K562 (cell line): ENCODE data around the gene PI4K2A.

Source experiments
- NFE2L1 ChIP-seq: fragments of 450-650 bp; IDR thresholded peaks from 2 replicates; pipeline ENCODE4 v1.6.1; 2016; ENCODE audit warnings: missing genetic modification characterization, low read depth, mild to moderate bottlenecking, missing compliant biosample characterization, moderate library complexity, borderline replicate concordance
- PML ChIP-seq: IDR thresholded peaks from 2 replicates; pipeline ENCODE4 v1.6.1; 2012; ENCODE audit warnings: low read length, inconsistent platforms
- SMARCA5 ChIP-seq: fragments of 450-650 bp; IDR thresholded peaks from 2 replicates; pipeline ENCODE4 v1.6.1; 2016
- SMC3 ChIP-seq: conservative IDR thresholded peaks from 2 replicates; pipeline ENCODE4 v1.6.1; 2011; ENCODE audit warnings: low read depth, low read length, improper control_type of control experiment; ENCODE audit not compliant: insufficient read depth
- SRF ChIP-seq, 2 experiments: fragments of 250-450, 450-650 bp in 1 of 2; sonication (Bioruptor Pico) in 1 of 2; sonication (generic) in 1 of 2; formaldehyde crosslinking; IDR thresholded peaks; 2 replicates each; pipeline versions ENCODE4 v1.5.0 to v1.5.1; 2020 to 2022; ENCODE audit warnings: mild to moderate bottlenecking in 1 of 2, missing genetic modification reagents in 1 of 2
- USF2 ChIP-seq: sonication (generic); formaldehyde crosslinking; IDR thresholded peaks from 2 replicates; pipeline ENCODE4 v1.5.0; 2020; ENCODE audit warnings: missing genetic modification reagents
- ZFP91 ChIP-seq: sonication (generic); formaldehyde crosslinking; IDR thresholded peaks from 2 replicates; pipeline ENCODE4 v1.8.0; 2022; ENCODE audit warnings: mild to moderate bottlenecking, missing genetic modification reagents
- ZNF124 ChIP-seq: sonication (generic); formaldehyde crosslinking; IDR thresholded peaks from 2 replicates; pipeline ENCODE4 v1.8.1; 2022; ENCODE audit warnings: missing genetic modification reagents
- ZNF143 ChIP-seq: sonication (generic); formaldehyde crosslinking; IDR thresholded peaks from 2 replicates; pipeline ENCODE4 v1.9.0; 2022; ENCODE audit warnings: mild to moderate bottlenecking, missing genetic modification reagents
- ZNF232 ChIP-seq: sonication (generic); formaldehyde crosslinking; IDR thresholded peaks from 2 replicates; pipeline ENCODE4 v1.8.0; 2022; ENCODE audit warnings: mild to moderate bottlenecking, missing genetic modification reagents
- ZNF431 ChIP-seq: sonication (generic); formaldehyde crosslinking; IDR thresholded peaks from 2 replicates; pipeline ENCODE4 v1.8.0; 2022; ENCODE audit warnings: mild to moderate bottlenecking, missing genetic modification reagents
- ZNF696 ChIP-seq: fragments of 250-450 bp; sonication (Bioruptor Pico); conservative IDR thresholded peaks from 2 replicates; pipeline ENCODE4 v1.4.0; 2020; ENCODE audit warnings: mild to moderate bottlenecking, moderate library complexity

DNA sequence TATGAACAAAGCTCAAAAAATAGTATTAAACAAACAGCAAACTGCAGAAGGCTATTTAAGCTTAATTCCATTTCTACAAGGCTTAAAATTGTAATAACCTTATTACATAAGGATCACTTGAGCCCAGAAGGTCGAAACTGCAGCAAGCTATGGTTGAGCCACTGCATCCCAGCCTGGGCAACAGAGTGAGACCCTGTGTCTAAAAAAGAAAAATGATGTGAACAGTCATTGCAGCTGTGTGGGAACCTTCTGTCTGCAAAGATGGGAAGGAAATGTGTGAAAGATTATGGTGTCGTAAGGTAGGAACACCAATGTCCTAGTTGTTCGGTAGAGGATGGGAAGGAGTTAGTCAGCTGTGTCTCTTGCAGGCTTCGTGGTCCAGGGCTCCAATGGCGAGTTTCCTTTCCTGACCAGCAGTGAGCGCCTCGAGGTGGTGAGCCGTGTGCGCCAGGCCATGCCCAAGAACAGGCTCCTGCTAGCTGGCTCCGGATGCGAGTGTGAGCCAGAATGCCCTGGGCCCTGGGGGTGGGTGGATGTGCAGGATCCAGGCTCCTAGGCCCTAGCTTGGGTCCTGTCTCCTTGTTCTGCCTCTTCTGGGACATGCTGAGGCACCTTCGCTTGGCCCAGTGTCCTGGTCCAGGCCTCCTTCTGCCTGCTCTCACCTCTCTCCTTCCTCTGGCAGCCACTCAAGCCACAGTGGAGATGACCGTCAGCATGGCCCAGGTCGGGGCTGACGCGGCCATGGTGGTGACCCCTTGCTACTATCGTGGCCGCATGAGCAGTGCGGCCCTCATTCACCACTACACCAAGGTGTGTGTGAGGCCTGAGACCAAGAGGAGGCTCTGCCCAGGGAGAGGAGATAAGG, 41.8 kb upstream of the PI4K2A start:
- TF ChIP-seq PML: no peak
- TF ChIP-seq ZNF143 (CRISPR knock-in tag): no peak
- TF ChIP-seq SRF (CRISPR knock-in tag; IDR thresholded peaks at IDR 0.05): no peak
- no peak for TF ChIP-seq ZFP91 (CRISPR knock-in tag)
- no peak for TF ChIP-seq ZNF124 (CRISPR knock-in tag)
- TF ChIP-seq ZNF696 (CRISPR knock-in tag): no peak
- no peak for TF ChIP-seq ZNF232
- TF ChIP-seq ZNF431: no peak
- no peak for TF ChIP-seq USF2 (CRISPR knock-in tag)
- no peak for TF ChIP-seq SMC3
- no peak for TF ChIP-seq NFE2L1 (tag)
- TF ChIP-seq SMARCA5: no peak
